OCI-LY3 (cell line): ENCODE results near the gene NASP.

Source experiments
- H2AFZ ChIP-seq: fragments of 200-600, 300-600 bp; shearing (Covaris generic); 2 replicates; pipeline ENCODE4 v1.6.0; 2014; ENCODE audit warnings: antibody characterized with exemption, low read depth, low read length
- H3K27ac ChIP-seq: fragments of 200-600, 300-600 bp; sonication (generic); 2 replicates; pipeline ENCODE4 v1.5.1; 2014; ENCODE audit warnings: mild to moderate bottlenecking, low read length, moderate library complexity, mixed read lengths
- H3K27me3 ChIP-seq: fragments of 200-600, 300-600 bp; sonication (generic); 2 replicates; pipeline ENCODE4 v1.6.1; 2014; ENCODE audit warnings: low read depth, low read length, mixed read lengths
- H3K36me3 ChIP-seq: fragments of 200-600, 300-600 bp; sonication (generic); replicated peaks from 2 replicates; pipeline ENCODE3; 2014; ENCODE audit warnings: low read depth, low read length, mixed read lengths
- H3K4me1 ChIP-seq: fragments of 300-600, 200-600 bp; sonication (generic); 2 replicates; pipeline ENCODE4 v1.6.1; 2014; ENCODE audit warnings: low read length, mixed read lengths
- H3K4me2 ChIP-seq: fragments of 200-600, 300-600 bp; sonication (generic); 2 replicates; pipeline ENCODE4 v1.6.1; 2014; ENCODE audit warnings: low read length, mixed read lengths
- H3K4me3 ChIP-seq: fragments of 300-600, 200-600 bp; sonication (generic); 2 replicates; pipeline ENCODE4 v1.5.1; 2014; ENCODE audit warnings: antibody characterized with exemption, mild to moderate bottlenecking, low read length, moderate library complexity
- H3K79me2 ChIP-seq: fragments of 300-600, 200-600 bp; shearing (Covaris generic); 2 replicates; pipeline ENCODE4 v1.6.1; 2014; ENCODE audit warnings: mild to moderate bottlenecking, low read length, mixed read lengths
- H3K9ac ChIP-seq: fragments of 300-600, 200-600 bp; shearing (Covaris generic); 2 replicates; pipeline ENCODE4 v1.6.0; 2014; ENCODE audit warnings: mild to moderate bottlenecking, low read length, moderate library complexity
- H3K9me3 ChIP-seq: fragments of 200-600, 300-600 bp; shearing (Covaris generic); 2 replicates; pipeline ENCODE4 v1.6.1; 2014; ENCODE audit warnings: low read length, mixed read lengths; ENCODE audit not compliant: insufficient read depth
- H4K20me1 ChIP-seq: fragments of 200-600, 300-600 bp; sonication (generic); 2 replicates; pipeline ENCODE4 v1.6.1; 2016; ENCODE audit warnings: low read length, mixed read lengths; ENCODE audit not compliant: insufficient read depth
- EZH2phosphoT487 ChIP-seq: fragments of 200-600 bp; shearing (Covaris generic); IDR thresholded peaks from 2 replicates; pipeline ENCODE4 v1.6.1; 2018; ENCODE audit warnings: antibody characterized with exemption, mixed run types, low read depth
- TF ChIP-seq, protein P1 (sequence below): fragments of 200-600, 300-600 bp; sonication (generic); IDR thresholded peaks from 2 replicates; pipeline ENCODE4 v1.5.1; 2014; ENCODE audit warnings: antibody characterized with exemption, low read length, low read depth

NASP gene

DNA sequence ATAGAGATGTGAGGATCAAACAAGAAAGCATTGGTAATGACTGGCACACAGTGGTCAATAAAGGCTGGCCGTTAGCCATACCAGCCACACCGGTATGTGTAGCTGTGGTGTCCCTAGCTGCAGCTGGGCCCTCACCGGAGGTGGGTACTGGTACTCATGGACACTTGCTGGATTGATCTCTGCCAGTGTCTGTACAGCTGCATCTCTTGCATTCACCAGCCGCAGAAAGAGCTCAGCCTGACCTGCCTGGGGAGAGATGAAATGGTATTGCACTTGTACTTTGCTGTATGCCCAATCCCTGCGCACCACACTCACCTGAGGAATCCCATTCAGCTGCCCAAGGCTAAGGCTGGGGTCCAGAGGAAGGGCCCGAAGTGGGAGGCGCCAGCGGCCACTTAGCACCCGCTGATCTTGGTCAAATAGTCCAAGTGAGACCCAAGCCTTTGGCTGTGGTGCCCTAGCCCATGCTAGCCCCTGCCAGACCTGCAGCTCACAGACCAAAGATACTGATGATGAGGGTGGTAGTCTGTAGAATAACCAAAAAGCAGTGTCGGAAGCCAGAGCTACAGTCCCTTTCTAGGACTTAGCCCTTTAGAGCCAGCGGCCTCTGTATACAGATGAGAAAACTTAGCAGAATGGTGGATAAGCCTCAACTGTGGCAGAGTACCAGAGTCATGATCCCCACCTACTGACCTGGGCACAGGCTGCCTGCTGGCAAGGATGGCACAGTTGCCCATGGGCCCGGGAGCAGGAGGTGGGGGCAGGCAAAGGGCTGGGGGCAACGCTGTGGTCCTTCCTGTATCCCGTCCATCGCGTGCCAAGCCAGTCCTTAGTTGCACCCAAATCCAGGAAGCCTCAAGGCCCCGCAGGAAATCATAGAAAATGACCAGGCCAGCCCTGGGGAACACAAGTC, 37.0 kb downstream of the NASP start:
- H3K27me3 ChIP-seq, result no peaks in the 10 kb centered on the region
- H3K4me1 ChIP-seq, result peaks cover 5% of the 10 kb centered on the region
- H3K36me3 ChIP-seq, result peaks cover 24% of the 10 kb centered on the region
- no peaks in the 10 kb centered on the region for H3K79me2 ChIP-seq
- H3K9me3 ChIP-seq, result no peaks in the 10 kb centered on the region
- no peak overlapping the region for H3K9ac ChIP-seq
- H4K20me1 ChIP-seq, result peaks cover 3% of the 10 kb centered on the region
- no peak overlapping the region for H2AFZ ChIP-seq
- no peak overlapping the region for H3K27ac ChIP-seq
- TF ChIP-seq, protein P1, sequence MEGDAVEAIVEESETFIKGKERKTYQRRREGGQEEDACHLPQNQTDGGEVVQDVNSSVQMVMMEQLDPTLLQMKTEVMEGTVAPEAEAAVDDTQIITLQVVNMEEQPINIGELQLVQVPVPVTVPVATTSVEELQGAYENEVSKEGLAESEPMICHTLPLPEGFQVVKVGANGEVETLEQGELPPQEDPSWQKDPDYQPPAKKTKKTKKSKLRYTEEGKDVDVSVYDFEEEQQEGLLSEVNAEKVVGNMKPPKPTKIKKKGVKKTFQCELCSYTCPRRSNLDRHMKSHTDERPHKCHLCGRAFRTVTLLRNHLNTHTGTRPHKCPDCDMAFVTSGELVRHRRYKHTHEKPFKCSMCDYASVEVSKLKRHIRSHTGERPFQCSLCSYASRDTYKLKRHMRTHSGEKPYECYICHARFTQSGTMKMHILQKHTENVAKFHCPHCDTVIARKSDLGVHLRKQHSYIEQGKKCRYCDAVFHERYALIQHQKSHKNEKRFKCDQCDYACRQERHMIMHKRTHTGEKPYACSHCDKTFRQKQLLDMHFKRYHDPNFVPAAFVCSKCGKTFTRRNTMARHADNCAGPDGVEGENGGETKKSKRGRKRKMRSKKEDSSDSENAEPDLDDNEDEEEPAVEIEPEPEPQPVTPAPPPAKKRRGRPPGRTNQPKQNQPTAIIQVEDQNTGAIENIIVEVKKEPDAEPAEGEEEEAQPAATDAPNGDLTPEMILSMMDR, result no peak
- TF ChIP-seq EZH2phosphoT487, result no peak
- no peak overlapping the region for H3K4me2 ChIP-seq
- no peak overlapping the region for H3K4me3 ChIP-seq

- Histone ChIP-seq H3K27me3 (no peaks in the 10 kb centered on the region), H2AFZ (no peak overlapping the region), H3K36me3 (peaks cover 18% of the 10 kb centered on the region), H4K20me1 (no peaks in the 10 kb centered on the region), H3K4me2 (no peak overlapping the region), H3K9ac (no peak overlapping the region), H3K9me3 (no peaks in the 10 kb centered on the region), H3K4me1 (no peaks in the 10 kb centered on the region), H3K79me2 (no peaks in the 10 kb centered on the region), H3K27ac (no peak overlapping the region), H3K4me3 (no peak overlapping the region)
- TF ChIP-seq EZH2phosphoT487, result no peak
- TF ChIP-seq, protein P1, result no peak
Measured at GRCh38 chr1:45621501-45621836, 37.6 kb downstream of the NASP start.

- Histone ChIP-seq H3K4me3 (no peak overlapping the region), H3K36me3 (peaks cover 15% of the 10 kb centered on the region), H3K4me2 (no peak overlapping the region), H3K9me3 (no peaks in the 10 kb centered on the region), H3K27ac (no peak overlapping the region), H4K20me1 (no peaks in the 10 kb centered on the region), H3K27me3 (no peaks in the 10 kb centered on the region), H2AFZ (no peak overlapping the region), H3K4me1 (no peaks in the 10 kb centered on the region), H3K79me2 (no peaks in the 10 kb centered on the region), H3K9ac (no peak overlapping the region)
- no peak for TF ChIP-seq EZH2phosphoT487
- TF ChIP-seq, protein P1, result no peak
Measured at GRCh38 chr1:45621895-45622523, 38.2 kb downstream of the NASP start.
